Activated CD4-positive, alpha-beta T cell treated with anti-CD3 and anti-CD28 coated beads, Interleukin-2, amount 10 ng/mL, durations not matched to agents 24 days and 14 days (primary cell): ENCODE results near the gene NEGR1. TPM values are rescaled to one million over a fixed set of nuclear protein-coding genes. Genes with fewer than 3 reads are reported as not detected.

Experiments used
- DNase-seq: peaks from one replicate; pipeline ENCODE4 v3.0.0; 2022
- H3K27ac Mint-ChIP-seq: one replicate; pipeline ENCODE4 v1.8.0; 2022; ENCODE audit warnings: mild to moderate bottlenecking, mixed read lengths
- H3K27me3 Mint-ChIP-seq: one replicate; pipeline ENCODE4 v1.8.0; 2022; ENCODE audit warnings: mixed read lengths
- H3K36me3 Mint-ChIP-seq: one replicate; pipeline ENCODE4 v1.8.0; 2022; ENCODE audit warnings: low read depth, mild to moderate bottlenecking, mixed read lengths
- H3K4me1 Mint-ChIP-seq: one replicate; pipeline ENCODE4 v1.8.0; 2021; ENCODE audit warnings: mixed read lengths
- H3K4me3 Mint-ChIP-seq: one replicate; pipeline ENCODE4 v1.8.0; 2022; ENCODE audit warnings: mild to moderate bottlenecking, moderate library complexity, mixed read lengths
- H3K9me3 Mint-ChIP-seq: one replicate; pipeline ENCODE4 v1.8.0; 2021; ENCODE audit warnings: mixed read lengths
- intact Hi-C: fragments of 100-400 bp; cut with micrococcal nuclease; formaldehyde crosslinking; loops from one replicate; pipeline ENCODE4 v1.15.1; 2023
- total RNA-seq: library from RNA; stranded (reverse); gene quantifications from 2 replicates; pipeline ENCODE4 v1.2.3, GENCODE V29; 2022

NEGR1 gene
- total RNA-seq, 1 donor from 2014 or later = not detected

DNA sequence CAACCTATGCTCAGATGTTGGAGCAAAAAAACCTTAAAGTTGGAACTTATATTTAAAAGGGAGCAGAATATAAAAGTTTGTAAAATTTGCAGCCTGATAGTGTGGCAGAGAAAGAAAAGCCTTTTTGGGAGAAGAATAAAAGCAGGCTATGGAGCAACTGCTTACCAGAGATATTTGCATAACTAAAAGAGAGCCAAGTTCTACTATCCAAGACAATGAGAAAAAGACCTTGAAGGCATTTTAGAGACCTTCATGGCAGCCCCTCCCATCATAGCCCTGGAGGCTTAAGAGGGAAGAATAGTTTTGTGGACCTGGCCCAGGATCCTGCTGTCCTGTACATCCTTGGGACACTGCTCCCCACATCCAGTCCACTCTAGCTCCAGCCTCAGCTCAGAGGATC is 889.0 kb downstream of the NEGR1 start:
- H3K4me1 Mint-ChIP-seq = no peaks in the 10 kb centered on the region
- H3K36me3 Mint-ChIP-seq = no peaks in the 10 kb centered on the region
- H3K27ac Mint-ChIP-seq = no peak overlapping the region
- no peaks in the 10 kb centered on the region for H3K27me3 Mint-ChIP-seq
- no peak for DNase-seq
- no peak overlapping the region for H3K4me3 Mint-ChIP-seq
- H3K9me3 Mint-ChIP-seq = peaks cover 3% of the 10 kb centered on the region
- intact Hi-C loops = no loop called here

DNA sequence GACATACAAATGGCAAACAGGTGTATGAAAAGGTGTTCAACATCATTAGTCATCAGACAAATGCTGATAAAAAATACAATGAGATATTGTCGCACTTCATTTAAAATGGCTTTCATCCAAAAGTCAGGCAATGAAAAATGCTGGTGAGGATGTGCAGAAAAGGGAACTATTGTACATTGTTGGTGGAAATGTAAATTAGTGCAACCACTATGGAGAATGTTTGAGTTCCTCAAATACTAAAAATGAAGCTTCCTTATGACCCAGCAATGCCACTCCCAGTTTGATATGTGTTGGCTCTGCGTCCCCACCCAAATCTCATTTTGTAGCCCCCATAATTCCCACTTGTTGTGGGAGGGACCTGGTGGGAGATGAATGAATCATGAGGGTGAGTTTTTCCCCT is 891.8 kb downstream of the NEGR1 start:
- no peak overlapping the region for H3K27ac Mint-ChIP-seq
- no peak overlapping the region for H3K4me3 Mint-ChIP-seq
- no peaks in the 10 kb centered on the region for H3K4me1 Mint-ChIP-seq
- H3K27me3 Mint-ChIP-seq = no peaks in the 10 kb centered on the region
- H3K9me3 Mint-ChIP-seq = peaks cover 3% of the 10 kb centered on the region
- intact Hi-C loops = no loop called here
- no peaks in the 10 kb centered on the region for H3K36me3 Mint-ChIP-seq
- DNase-seq = no peak

DNA sequence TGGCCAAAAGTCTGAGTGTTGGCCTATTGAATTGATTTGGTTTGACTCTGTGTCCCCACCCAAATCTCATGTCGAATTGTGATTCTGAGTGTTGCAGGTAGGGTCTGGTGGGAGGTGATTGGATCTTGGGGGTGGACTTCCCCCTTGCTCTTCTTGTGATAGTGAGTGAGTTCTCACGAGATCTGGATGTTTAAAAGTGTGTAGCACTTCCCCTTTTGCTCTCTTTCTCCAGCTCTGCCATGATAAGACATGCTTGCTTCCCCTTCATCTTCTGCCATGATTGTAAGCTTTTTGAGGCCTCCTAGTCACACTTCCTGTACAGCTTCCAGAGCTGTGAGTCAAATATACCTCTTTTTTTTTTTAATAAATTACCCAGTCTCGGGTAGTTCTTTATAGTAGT is 904.5 kb downstream of the NEGR1 start:
- H3K9me3 Mint-ChIP-seq = peaks cover 15% of the 10 kb centered on the region
- intact Hi-C loops = no loop called here
- no peaks in the 10 kb centered on the region for H3K27me3 Mint-ChIP-seq
- H3K36me3 Mint-ChIP-seq = no peaks in the 10 kb centered on the region
- no peak overlapping the region for H3K27ac Mint-ChIP-seq
- no peak for DNase-seq
- H3K4me3 Mint-ChIP-seq = no peak overlapping the region
- no peaks in the 10 kb centered on the region for H3K4me1 Mint-ChIP-seq

DNA sequence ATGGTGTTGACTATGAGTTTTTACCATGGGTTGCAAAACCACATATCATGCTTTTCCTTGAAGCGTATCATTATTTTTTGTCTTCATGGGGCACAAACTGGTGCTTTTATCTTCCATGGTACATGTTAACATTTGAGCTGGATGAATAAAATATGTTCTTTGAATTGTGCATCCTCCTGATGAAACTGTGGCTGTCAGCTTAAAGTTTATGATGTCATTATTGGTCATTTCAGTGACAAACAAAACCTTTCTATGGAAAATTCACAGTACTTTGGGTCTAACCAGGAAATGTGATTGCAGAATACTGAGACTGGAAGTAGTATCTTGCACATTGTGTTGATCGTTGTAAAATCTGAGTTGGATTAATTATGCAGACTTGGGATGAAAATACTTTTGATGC is 909.8 kb downstream of the NEGR1 start:
- Mint-ChIP-seq H3K9me3 (peaks cover 2% of the 10 kb centered on the region), H3K4me1 (no peaks in the 10 kb centered on the region), H3K27ac (no peak overlapping the region), H3K27me3 (no peaks in the 10 kb centered on the region), H3K4me3 (no peak overlapping the region), H3K36me3 (no peaks in the 10 kb centered on the region)
- intact Hi-C loops = no loop called here
- DNase-seq = no peak

DNA sequence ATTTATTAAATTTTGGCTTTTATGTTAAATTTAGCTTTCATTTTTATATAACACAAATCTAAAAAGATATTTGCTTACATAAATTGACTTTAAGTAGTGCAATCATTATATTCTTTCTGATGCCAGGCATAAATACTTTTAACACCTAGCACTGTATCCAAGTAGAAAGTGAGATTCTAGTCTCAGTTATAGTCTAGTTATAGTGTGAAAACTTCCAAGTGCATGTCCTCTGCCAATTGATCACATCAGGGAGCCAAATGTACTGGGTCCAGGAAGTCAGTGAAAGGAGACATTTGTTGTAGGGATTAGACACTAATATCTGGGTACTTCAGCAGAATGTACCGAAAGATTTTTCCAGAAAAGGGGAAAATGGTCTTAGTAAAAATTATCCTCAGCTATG is 910.8 kb downstream of the NEGR1 start:
- intact Hi-C loops = no loop called here
- H3K4me3 Mint-ChIP-seq = no peak overlapping the region

DNA sequence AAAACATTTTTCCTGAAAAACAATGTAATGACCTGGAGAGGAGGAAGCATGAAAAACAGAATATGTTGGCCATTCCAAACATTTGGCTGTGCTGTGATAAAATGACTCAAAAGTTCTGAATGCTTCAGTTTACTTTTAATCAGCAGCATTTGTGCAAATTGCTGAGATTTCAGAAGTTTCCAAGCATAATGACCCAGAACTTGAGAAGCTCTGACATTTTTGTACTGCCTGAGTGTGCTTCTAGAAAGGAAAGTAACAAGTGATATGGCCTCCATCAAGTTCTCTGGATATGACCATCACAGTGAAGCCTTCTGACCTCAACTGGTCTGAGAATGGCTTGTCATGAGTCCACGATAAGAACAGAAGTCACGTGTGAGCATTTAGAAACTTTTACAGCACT is 918.1 kb downstream of the NEGR1 start:
- Mint-ChIP-seq H3K9me3 (peaks cover 5% of the 10 kb centered on the region), H3K36me3 (no peaks in the 10 kb centered on the region), H3K4me1 (no peaks in the 10 kb centered on the region), H3K27ac (no peak overlapping the region), H3K27me3 (no peaks in the 10 kb centered on the region), H3K4me3 (no peak overlapping the region)
- DNase-seq = no peak
- intact Hi-C loops = no loop called here

More for the DNA sequence above, 910.8 kb downstream of the NEGR1 start:
- H3K4me1 Mint-ChIP-seq = no peaks in the 10 kb centered on the region
- no peak for DNase-seq
- H3K27ac Mint-ChIP-seq = no peak overlapping the region
- no peaks in the 10 kb centered on the region for H3K9me3 Mint-ChIP-seq
- H3K27me3 Mint-ChIP-seq = no peaks in the 10 kb centered on the region
- H3K36me3 Mint-ChIP-seq = no peaks in the 10 kb centered on the region

DNA sequence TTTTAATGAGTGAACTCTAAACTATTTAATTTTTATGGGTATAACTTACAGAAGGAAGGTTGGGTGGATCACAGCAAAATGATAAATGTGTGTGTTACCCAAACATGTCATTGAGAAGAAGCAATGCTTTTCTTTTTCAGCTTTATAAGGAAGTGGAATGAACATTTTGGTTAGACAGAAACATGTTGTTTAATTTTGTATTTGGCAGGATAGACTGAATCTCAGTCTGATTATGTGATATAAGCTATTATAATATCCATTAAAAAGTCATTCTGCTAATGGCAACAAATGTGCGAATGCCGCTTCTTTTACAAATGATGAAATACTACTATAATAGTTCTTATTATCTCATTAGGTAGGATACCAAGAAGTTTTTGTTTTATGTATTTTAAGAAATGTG is 919.6 kb downstream of the NEGR1 start:
- H3K4me3 Mint-ChIP-seq = no peak overlapping the region
- H3K9me3 Mint-ChIP-seq = peaks cover 6% of the 10 kb centered on the region
- no peaks in the 10 kb centered on the region for H3K36me3 Mint-ChIP-seq
- H3K4me1 Mint-ChIP-seq = no peaks in the 10 kb centered on the region
- no peaks in the 10 kb centered on the region for H3K27me3 Mint-ChIP-seq
- no peak for DNase-seq
- H3K27ac Mint-ChIP-seq = no peak overlapping the region
- intact Hi-C loops = no loop called here

DNA sequence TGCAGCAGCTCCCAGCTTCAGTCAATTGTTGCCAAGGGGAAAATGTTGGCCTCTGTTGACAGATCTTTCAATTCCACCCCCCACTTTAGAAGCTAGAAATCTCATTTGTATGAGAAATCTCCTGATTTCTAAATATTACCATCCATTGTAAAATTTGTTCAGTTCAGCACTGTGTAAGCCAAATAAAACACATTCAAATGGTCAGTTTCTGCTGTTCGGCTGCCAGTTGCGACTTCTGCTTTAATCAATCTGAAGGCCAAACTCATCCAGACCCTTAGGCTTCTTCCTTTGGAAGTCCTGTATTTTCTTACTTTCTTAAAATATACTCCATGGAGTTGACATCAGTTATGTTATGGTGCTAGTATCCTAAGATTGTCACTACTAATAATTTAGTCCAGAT is 920.3 kb downstream of the NEGR1 start:
- no peak for DNase-seq
- Mint-ChIP-seq H3K4me3 (no peak overlapping the region), H3K27ac (no peak overlapping the region), H3K4me1 (no peaks in the 10 kb centered on the region), H3K9me3 (peaks cover 6% of the 10 kb centered on the region), H3K36me3 (no peaks in the 10 kb centered on the region), H3K27me3 (no peaks in the 10 kb centered on the region)
- intact Hi-C loops = no loop called here

DNA sequence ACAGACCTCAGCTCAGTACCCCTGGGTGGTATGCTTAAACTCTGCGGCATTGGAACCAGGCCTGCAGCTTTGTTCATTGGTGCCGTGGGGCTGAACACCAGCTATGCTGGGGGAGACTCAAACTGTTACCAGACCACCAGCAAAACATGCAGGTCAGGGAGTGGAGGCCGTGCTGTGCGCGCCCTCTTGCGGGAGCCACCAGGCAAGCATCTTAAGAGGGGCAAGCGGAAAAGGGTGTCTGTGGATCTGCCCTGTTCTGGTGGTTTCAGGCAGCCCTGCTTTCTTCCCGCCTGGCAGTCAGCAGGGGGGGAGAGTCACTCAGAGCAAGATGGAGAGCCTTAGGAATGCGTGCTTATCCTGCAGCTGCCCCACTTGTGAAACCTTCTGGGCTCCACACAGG is 924.6 kb downstream of the NEGR1 start:
- no peaks in the 10 kb centered on the region for H3K27me3 Mint-ChIP-seq
- no peaks in the 10 kb centered on the region for H3K36me3 Mint-ChIP-seq
- intact Hi-C loops = no loop called here
- H3K9me3 Mint-ChIP-seq = peaks cover 16% of the 10 kb centered on the region
- no peak overlapping the region for H3K4me3 Mint-ChIP-seq
- no peak overlapping the region for H3K27ac Mint-ChIP-seq
- DNase-seq = no peak
- no peaks in the 10 kb centered on the region for H3K4me1 Mint-ChIP-seq

DNA sequence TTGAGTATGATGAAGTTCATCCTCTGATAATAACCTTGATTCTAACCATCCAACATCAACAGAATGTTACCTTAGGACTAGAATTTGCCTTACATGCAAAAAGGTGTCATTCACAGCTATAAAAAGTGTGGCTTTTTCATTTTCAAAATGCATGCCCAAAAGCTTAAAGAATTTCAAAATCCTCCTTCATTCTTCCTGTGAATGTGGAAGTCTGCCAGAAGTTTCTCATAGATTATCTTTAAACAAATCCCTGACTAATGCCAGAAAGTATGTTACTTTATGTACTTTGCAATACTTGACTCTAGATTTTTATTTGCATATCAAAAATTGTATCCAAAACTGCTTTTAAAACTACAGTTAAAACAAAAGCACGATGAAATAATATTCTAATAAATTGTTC is 930.9 kb downstream of the NEGR1 start:
- H3K36me3 Mint-ChIP-seq = no peaks in the 10 kb centered on the region
- H3K9me3 Mint-ChIP-seq = peaks cover 10% of the 10 kb centered on the region
- H3K27ac Mint-ChIP-seq = no peak overlapping the region
- DNase-seq = no peak
- no peaks in the 10 kb centered on the region for H3K27me3 Mint-ChIP-seq
- no peaks in the 10 kb centered on the region for H3K4me1 Mint-ChIP-seq
- intact Hi-C loops = no loop called here
- no peak overlapping the region for H3K4me3 Mint-ChIP-seq

DNA sequence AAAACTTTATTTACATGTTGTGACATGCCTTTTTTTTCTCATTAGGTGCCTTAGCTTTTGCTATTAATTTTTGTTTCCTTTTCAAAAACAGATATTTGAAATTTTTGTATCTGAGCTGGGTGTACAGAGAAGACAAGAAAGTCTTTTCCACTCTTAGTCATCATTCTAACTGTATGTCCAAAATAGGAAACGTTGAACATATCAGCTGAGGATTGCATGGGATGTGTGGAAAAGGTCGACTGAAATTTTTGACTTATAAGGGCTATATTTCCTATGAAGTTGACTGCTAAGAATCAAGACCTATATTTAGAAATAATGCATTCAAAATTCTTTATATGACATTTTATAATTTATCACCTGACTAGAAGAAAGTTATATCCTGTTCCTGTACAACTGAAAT is 931.5 kb downstream of the NEGR1 start:
- H3K4me1 Mint-ChIP-seq = no peaks in the 10 kb centered on the region
- peaks cover 6% of the 10 kb centered on the region for H3K9me3 Mint-ChIP-seq
- intact Hi-C loops = no loop called here
- no peaks in the 10 kb centered on the region for H3K36me3 Mint-ChIP-seq
- H3K27ac Mint-ChIP-seq = no peak overlapping the region
- H3K4me3 Mint-ChIP-seq = no peak overlapping the region
- H3K27me3 Mint-ChIP-seq = no peaks in the 10 kb centered on the region
- DNase-seq = no peak

DNA sequence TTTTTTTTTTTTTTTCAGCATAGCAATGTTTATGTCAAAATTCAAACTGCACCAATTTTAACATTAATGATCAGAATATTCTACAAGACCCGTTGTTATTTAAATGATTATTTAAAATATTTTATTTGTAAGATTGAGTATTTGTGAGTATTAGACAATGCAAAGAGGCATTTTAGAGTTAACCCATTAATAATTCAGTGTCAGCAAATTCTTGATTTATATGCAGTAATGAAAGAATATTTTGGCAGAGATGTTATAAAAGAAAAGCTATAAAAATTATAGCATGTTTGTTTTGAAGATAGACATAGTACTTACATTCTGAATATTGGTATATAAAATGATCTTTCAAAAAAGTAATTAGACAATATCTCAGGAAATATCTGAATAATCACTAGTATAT is 932.0 kb downstream of the NEGR1 start:
- H3K27ac Mint-ChIP-seq = no peak overlapping the region
- H3K36me3 Mint-ChIP-seq = no peaks in the 10 kb centered on the region
- no peaks in the 10 kb centered on the region for H3K27me3 Mint-ChIP-seq
- intact Hi-C loops = no loop called here
- peaks cover 6% of the 10 kb centered on the region for H3K9me3 Mint-ChIP-seq
- no peak for DNase-seq
- H3K4me3 Mint-ChIP-seq = no peak overlapping the region
- H3K4me1 Mint-ChIP-seq = no peaks in the 10 kb centered on the region
